HG03457 (cell line): ENCODE measurements around the gene NCAPH2.
"Not testable (repeated sequence)": the region's sequence is repeated elsewhere in the genome, so short reads cannot be mapped to it uniquely, and the experiment has no call there.

Experiments used
- ATAC-seq: cut with Tn5 transposase; IDR thresholded peaks from one replicate; pipeline ENCODE4 v1.9.1; 2021; ENCODE audit warnings: moderate number of reproducible peaks; ENCODE audit not compliant: unreplicated experiment

NCAPH2 gene

GRCh38 chr22:50516891-50517290 lies 8.9 kb downstream of the NCAPH2 start:
- ATAC-seq: no peak

- ATAC-seq: no peak
Measured at GRCh38 chr22:50517495-50518260, 9.7 kb downstream of the NCAPH2 start.

- no peak for ATAC-seq
Measured at GRCh38 chr22:50518606-50519005, 10.6 kb downstream of the NCAPH2 start.

GRCh38 chr22:50519151-50519550 lies 11.1 kb downstream of the NCAPH2 start:
- ATAC-seq: no peak

GRCh38 chr22:50520184-50520583 lies 12.2 kb downstream of the NCAPH2 start:
- not testable (repeated sequence) for ATAC-seq

GRCh38 chr22:50520826-50521453 lies 12.9 kb downstream of the NCAPH2 start:
- no peak for ATAC-seq

GRCh38 chr22:50521710-50522109 lies 13.7 kb downstream of the NCAPH2 start:
- ATAC-seq: no peak

GRCh38 chr22:50522208-50522805 lies 14.3 kb downstream of the NCAPH2 start:
- ATAC-seq: no peak

GRCh38 chr22:50522806-50523438 lies 14.9 kb downstream of the NCAPH2 start:
- ATAC-seq: no peak

GRCh38 chr22:50523458-50523805 lies 15.4 kb downstream of the NCAPH2 start:
- ATAC-seq: no peak

- no peak for ATAC-seq
Measured at GRCh38 chr22:50523806-50524675, 16.0 kb downstream of the NCAPH2 start.

GRCh38 chr22:50524676-50525103 lies 16.7 kb downstream of the NCAPH2 start:
- no peak for ATAC-seq

GRCh38 chr22:50525104-50525857 lies 17.3 kb downstream of the NCAPH2 start, which contains the start of gene SCO2:
TSS of gene SCO2 (minus strand) at chr22:50525598. CDS start at chr22:50524411, 1,187 bp downstream.
- peak; percentile 25 for ATAC-seq

GRCh38 chr22:50525858-50526107 lies 17.8 kb downstream of the NCAPH2 start:
- ATAC-seq: peak; percentile 4

GRCh38 chr22:50526108-50526833 lies 18.2 kb downstream of the NCAPH2 start:
- ATAC-seq: peak; percentile 8

- no peak for ATAC-seq
Measured at GRCh38 chr22:50526834-50527801, 19.1 kb downstream of the NCAPH2 start.

- ATAC-seq: no peak
Measured at GRCh38 chr22:50527921-50528681, 20.1 kb downstream of the NCAPH2 start.
